ENCODE results near the gene BACH1.

The BACH1 gene

GRCh38 chr21:29379517-29380054 lies 80.9 kb downstream of the BACH1 start:
- no peak for DNase-seq (ENCODE audit: low read depth in 3 of 3)

- DNase-seq (ENCODE audit: low read depth in 3 of 3), result no peak
These were observed 83.4 kb downstream of the BACH1 start for GRCh38 chr21:29382030-29382654.

GRCh38 chr21:29384683-29385359 lies 86.1 kb downstream of the BACH1 start:
- DNase-seq (ENCODE audit: low read depth in 3 of 3), result no peak

GRCh38 chr21:29385934-29386520 lies 87.3 kb downstream of the BACH1 start:
- DNase-seq (ENCODE audit: low read depth in 3 of 3), result no peak

GRCh38 chr21:29386803-29387202 lies 88.1 kb downstream of the BACH1 start:
- no peak for DNase-seq (ENCODE audit: low read depth in 3 of 3)

GRCh38 chr21:29387598-29387997 lies 88.9 kb downstream of the BACH1 start:
- DNase-seq (ENCODE audit: low read depth in 3 of 3), result no peak

- DNase-seq (ENCODE audit: low read depth in 3 of 3), result no peak
These were observed 90.4 kb downstream of the BACH1 start for GRCh38 chr21:29389136-29389535.

- no peak for DNase-seq (ENCODE audit: low read depth in 3 of 3)
These were observed 92.1 kb downstream of the BACH1 start for GRCh38 chr21:29390778-29391177.

GRCh38 chr21:29394051-29394450 lies 95.3 kb downstream of the BACH1 start:
- no peak for DNase-seq (ENCODE audit: low read depth in 3 of 3)
